Adrenal gland (tissue), 5 donors: ENCODE measurements around the gene CTNNBIP1.

Source experiments
- CTCF ChIP-seq, 6 experiments: fragments of 450-650 bp in 4 of 6; fragments of 200-600 bp in 2 of 6; sonication (generic) in 1 of 6; IDR thresholded peaks; 1 replicate in 5 of 6; 2 replicates in 1 of 6; pipeline versions ENCODE4 v1.5.1 to v1.8.0; 2016 to 2021; ENCODE audit warnings: antibody characterized with exemption in 6 of 6, mild to moderate bottlenecking in 2 of 6, moderate library complexity in 1 of 6
- POLR2A ChIP-seq, 2 donors: fragments of 450-650 bp; IDR thresholded peaks; one replicate each; pipeline ENCODE4 v1.6.1; 2017; ENCODE audit warnings: antibody characterized with exemption in 2 of 2, mild to moderate bottlenecking in 2 of 2, moderate library complexity in 1 of 2
- donor health status: DM: no; HTN: no; CAD: no.

- TF ChIP-seq CTCF (IDR thresholded peaks at IDR 0.05) = peak; percentile 84 to 96 (median 91)
- TF ChIP-seq POLR2A (IDR thresholded peaks at IDR 0.05) = no peak
Measured at GRCh38 chr1:9874959-9875635, 35.0 kb downstream of the CTNNBIP1 start.
